GM19025 (cell line): ENCODE data around the gene TAS2R43.
"Not testable (repeated sequence)": the region's sequence is repeated elsewhere in the genome, so short reads cannot be mapped to it uniquely, and the experiment has no call there.

Source experiments
- ATAC-seq: cut with Tn5 transposase; IDR thresholded peaks from one replicate; pipeline ENCODE4 v1.9.1; 2021; ENCODE audit warnings: mild to moderate bottlenecking, low read depth, moderate library complexity; ENCODE audit not compliant: unreplicated experiment

TAS2R43 gene

GRCh38 chr12:11092128-11092527, at the start of gene TAS2R43:
Gene TAS2R43 (minus strand): TSS chr12:11092313. CDS start chr12:11092229, 84 bp downstream.
- no peak for ATAC-seq

GRCh38 chr12:11136075-11136474, 44.0 kb upstream of the TAS2R43 start:
- ATAC-seq, result no peak

- no peak for ATAC-seq
Measured at GRCh38 chr12:11134305-11134704, 42.2 kb upstream of the TAS2R43 start, which contains the start of gene TAS2R30. Gene TAS2R30 (minus strand): TSS chr12:11134644. CDS start chr12:11134244, 400 bp downstream.

- ATAC-seq, result no peak
Measured at GRCh38 chr12:11133816-11134215, 41.7 kb upstream of the TAS2R43 start.

DNA sequence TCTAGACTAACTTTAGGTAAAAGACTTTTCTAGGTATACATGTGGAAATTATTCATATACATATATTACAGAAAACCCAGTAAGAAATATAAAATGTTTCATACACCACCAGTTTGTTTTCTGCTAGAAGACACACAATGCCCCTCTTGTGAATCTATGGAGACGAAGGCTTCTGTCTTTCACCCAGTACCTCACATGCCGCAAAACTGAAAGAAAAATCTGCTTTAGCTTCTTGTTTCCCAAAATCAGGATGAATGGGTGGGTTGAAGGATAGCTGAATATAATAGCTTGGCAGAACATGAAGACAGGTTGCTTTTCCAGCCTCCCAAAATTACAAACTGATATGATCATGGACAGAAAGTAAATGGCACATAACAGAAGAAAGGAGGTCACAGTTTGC, 41.0 kb upstream of the TAS2R43 start:
- no peak for ATAC-seq

DNA sequence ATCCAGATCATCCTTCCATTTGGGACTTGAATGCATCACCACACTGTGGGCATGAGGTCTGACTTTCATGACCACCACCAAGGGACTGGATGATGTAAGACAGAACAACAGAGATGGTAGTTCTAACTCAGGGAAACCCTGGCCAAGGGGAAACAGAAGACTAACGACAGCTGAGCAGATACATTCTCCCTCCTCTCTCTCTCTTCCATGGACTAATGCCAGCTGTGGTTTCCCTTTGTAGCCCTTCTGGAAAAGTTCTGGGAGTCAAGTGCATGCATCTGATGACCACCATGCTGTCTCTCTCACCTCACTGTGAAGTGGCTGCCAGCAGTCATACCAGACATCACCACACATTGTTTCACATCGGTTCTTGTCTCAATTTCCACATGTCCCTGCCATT, 38.9 kb upstream of the TAS2R43 start:
- no peak for ATAC-seq

- ATAC-seq, result no peak
Measured at GRCh38 chr12:11130382-11130781, 38.3 kb upstream of the TAS2R43 start.

GRCh38 chr12:11114130-11114529, 22.0 kb upstream of the TAS2R43 start:
- not testable (repeated sequence) for ATAC-seq

DNA sequence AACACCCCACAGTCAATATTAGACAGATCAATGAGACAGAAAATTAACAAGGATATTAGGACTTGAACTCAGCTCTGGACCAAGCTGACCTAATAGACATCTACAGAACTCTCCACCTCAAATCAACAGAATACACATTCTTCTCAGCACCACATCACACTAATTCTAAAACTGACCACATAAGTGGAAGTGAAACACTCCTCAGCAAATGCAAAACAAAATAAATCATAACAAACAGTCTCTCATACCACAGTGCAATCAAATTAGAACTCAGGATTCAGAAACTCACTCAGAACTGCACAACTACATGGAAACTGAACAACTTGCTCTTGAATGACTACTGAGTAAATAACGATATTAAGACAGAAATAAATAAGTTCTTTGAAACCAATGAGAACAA, 19.1 kb upstream of the TAS2R43 start:
- not testable (repeated sequence) for ATAC-seq

- ATAC-seq, result no peak
Measured at GRCh38 chr12:11108862-11109261, 16.7 kb upstream of the TAS2R43 start.

DNA sequence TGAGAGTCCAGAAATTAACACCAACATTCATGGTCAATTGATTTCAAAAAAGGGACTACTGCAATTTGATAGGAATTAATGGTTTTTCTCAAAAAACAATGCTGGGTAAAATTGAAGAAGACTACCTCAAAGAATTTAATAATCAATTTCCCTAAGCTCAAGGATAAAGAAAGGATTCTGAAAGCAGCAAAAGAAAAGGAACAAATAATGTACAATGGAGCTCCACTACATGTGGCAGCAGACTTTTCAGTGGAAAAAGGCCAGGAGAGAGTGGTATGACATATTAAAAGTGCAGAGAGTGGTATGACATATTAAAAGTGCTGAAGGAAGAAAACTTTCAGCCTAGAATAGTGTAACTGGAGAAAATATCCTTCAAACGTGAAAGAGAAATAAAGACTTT, 15.6 kb upstream of the TAS2R43 start:
- no peak for ATAC-seq

DNA sequence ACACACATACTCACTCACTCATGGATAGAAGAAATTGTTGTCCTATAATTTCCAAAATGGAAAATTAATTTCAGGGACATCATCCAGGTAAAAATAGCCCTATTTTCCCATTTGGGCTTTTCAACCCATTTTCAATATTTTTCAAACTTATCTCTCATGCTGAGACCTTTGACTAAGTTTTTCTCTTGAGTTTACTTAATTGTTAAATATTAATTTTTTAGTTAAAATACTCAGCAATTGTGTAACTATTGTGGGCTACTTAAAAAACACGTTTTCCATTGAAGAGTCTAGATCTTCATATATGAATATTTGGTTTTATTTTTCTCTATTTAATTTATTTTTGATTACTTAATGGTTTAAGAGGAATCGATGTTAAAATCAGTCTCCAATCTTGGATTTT, 14.2 kb upstream of the TAS2R43 start:
- ATAC-seq, result no peak

DNA sequence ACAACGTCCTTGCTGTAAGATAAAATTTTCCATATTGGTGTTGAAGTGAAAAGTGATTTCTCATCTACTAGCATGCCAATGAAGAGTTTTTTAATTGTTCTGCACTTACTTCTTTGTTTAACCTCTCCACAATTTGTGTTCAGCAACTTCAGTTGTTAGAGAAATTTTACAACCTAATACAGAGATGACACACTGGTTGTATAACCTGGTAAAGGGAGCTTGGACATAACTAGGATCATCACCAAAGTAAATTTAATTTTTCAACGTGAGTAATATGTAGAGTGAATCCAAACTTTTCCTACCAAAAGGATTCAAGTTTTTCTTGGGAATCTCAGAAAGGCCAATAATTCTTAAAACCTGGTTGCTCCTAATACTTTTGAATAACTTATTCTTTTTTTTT, 13.4 kb upstream of the TAS2R43 start:
- no peak for ATAC-seq

GRCh38 chr12:11094910-11095309, 2.8 kb upstream of the TAS2R43 start:
- not testable (repeated sequence) for ATAC-seq

GRCh38 chr12:11089246-11089645, 2.9 kb downstream of the TAS2R43 start:
- no peak for ATAC-seq

DNA sequence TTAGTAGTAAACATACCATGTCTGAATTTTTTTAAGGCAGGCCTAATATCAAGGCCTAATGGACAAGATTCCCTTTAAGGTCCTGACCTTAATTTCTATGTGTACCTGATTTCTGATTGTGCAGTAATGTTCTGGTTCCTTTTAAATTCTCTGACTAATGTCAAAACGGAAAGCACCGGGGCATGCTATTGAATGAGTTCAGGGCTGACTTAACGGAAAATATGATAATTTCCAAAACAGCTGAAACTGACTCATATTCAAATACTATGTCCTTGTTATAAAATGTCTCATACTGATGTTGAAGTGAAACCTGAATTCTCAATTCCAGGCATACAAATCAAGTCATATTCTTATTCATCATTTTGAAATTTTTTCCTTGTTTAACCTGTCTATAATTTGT, 6.7 kb downstream of the TAS2R43 start:
- peak; percentile 80 for ATAC-seq

DNA sequence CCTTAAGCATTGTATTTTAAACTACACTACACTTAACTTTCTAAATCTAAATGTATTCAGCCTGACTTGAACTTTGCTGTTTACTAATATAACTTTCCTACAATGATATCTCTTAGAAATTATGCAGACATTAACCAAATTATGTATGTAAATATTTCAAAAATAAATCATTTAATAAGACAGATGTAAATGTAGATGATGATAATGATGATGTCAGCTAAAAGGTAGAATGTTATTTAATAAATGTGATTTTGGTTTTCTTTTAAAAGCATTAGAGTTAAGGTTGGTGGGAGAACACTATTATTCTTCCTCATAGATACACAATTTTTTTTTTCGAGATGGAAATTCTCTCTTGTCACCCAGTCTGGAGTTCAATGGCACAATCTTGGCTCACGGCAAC, 10.1 kb downstream of the TAS2R43 start:
- no peak for ATAC-seq

DNA sequence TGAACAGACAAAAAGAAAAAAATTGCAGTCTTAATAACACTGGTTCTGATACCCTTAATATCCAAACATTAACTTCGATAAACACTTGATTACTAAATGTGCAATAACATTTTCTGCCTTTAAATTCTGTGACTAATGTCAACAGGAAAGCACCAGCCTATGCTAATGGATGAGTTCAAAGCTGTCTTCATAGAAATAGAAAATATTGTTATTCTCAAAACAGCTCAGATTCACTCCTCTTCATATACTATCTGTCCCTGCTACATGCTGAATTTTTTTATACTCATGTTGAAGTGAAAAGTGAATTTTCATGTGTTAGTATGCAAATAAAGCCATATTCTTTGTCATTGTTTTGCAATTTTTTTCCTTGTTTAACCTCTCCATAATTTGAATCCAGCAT, 13.9 kb downstream of the TAS2R43 start:
- ATAC-seq, result no peak

DNA sequence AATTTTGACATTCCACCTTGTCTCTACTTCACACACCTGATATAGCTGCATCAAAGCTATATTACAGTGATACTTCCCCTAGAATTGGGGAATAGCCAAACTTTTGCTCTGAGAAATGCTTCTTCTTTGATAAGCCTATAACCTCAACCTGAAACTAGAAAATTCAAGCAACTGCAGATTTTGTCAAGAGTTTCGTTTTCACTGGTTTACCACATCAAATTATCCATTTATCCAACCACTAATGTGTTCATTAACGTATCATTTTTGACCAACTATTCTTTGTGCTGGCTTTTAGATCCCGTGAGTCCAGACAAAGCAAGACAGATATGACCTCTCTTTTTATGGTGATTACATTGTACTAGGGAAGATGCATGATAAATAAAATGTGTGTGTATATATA, 16.5 kb downstream of the TAS2R43 start:
- no peak for ATAC-seq

- no peak for ATAC-seq
Measured at GRCh38 chr12:11071414-11071813, 20.7 kb downstream of the TAS2R43 start.

- no peak for ATAC-seq
Measured at GRCh38 chr12:11070999-11071398, 21.1 kb downstream of the TAS2R43 start.

DNA sequence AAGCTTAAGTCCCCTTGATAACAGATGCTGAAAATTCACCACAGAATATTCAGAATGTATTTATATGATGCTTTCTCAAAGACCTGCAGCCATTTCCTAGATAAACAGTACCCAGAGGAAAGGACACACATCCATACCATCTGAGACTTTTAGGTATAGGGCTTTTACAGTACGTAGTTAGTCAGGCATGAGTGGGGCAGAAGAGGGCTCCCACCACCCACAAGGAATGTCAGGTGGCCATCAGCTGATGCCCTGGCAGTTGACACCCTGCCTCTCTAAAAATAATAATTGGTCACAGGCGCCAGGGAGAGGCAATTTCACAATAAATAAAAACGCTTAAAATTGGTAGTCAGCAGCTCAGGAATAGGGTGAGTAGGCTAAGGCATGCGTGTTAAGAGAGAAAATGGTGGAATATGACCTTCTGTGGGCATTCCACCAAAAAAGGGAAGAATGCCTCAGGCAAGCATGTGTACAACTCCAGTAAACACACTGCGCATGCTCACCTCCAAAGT, 22.2 kb downstream of the TAS2R43 start:
- no peak for ATAC-seq

- no peak for ATAC-seq
Measured at GRCh38 chr12:11067514-11067913, 24.6 kb downstream of the TAS2R43 start.
